Endothelial cell (in vitro differentiated cells): ENCODE data around the gene FCSK. TPM values are rescaled to one million over a fixed set of nuclear protein-coding genes. Genes with fewer than 3 reads are reported as not detected.

Source experiments
- DNase-seq: peaks from one replicate; pipeline ENCODE4 v3.0.0; 2021; ENCODE audit warnings: low spot score
- H3K27ac Mint-ChIP-seq: one replicate; pipeline ENCODE4 v1.8.0; 2021; ENCODE audit warnings: mixed read lengths, inconsistent platforms; ENCODE audit not compliant: unreplicated experiment
- H3K27me3 Mint-ChIP-seq: one replicate; pipeline ENCODE4 v1.8.0; 2021; ENCODE audit warnings: mild to moderate bottlenecking, moderate library complexity, mixed read lengths, inconsistent platforms; ENCODE audit not compliant: unreplicated experiment
- H3K36me3 Mint-ChIP-seq: one replicate; pipeline ENCODE4 v1.8.0; 2021; ENCODE audit warnings: mild to moderate bottlenecking, low read depth, mixed read lengths, inconsistent platforms; ENCODE audit not compliant: unreplicated experiment
- H3K4me1 Mint-ChIP-seq: one replicate; pipeline ENCODE4 v1.8.0; 2021; ENCODE audit warnings: mild to moderate bottlenecking, mixed read lengths, inconsistent platforms; ENCODE audit not compliant: unreplicated experiment
- H3K4me3 Mint-ChIP-seq: one replicate; pipeline ENCODE4 v1.8.0; 2021; ENCODE audit warnings: mild to moderate bottlenecking, mixed read lengths, inconsistent platforms; ENCODE audit not compliant: unreplicated experiment
- H3K9me3 Mint-ChIP-seq: one replicate; pipeline ENCODE4 v1.8.0; 2021; ENCODE audit warnings: mixed read lengths, inconsistent platforms; ENCODE audit not compliant: unreplicated experiment
- total RNA-seq: library from RNA; stranded (reverse); fragmentation: NEBNext Ultra II Directional; extraction: Animal tissue kit (Norgen Biotek cat#: 25700); gene quantifications from one replicate; pipeline ENCODE4 v1.2.1, GENCODE V29; 2021; ENCODE audit not compliant: unreplicated experiment
- TF ChIP-seq, protein P1 (sequence below): fragments of 200-600 bp; sonication (generic); IDR thresholded peaks from one replicate; pipeline ENCODE4 v1.5.0; 2021; ENCODE audit warnings: antibody characterized with exemption; ENCODE audit not compliant: unreplicated experiment

The FCSK gene
- total RNA-seq, 1 donor from 2014 or later = 14.7 TPM

DNA sequence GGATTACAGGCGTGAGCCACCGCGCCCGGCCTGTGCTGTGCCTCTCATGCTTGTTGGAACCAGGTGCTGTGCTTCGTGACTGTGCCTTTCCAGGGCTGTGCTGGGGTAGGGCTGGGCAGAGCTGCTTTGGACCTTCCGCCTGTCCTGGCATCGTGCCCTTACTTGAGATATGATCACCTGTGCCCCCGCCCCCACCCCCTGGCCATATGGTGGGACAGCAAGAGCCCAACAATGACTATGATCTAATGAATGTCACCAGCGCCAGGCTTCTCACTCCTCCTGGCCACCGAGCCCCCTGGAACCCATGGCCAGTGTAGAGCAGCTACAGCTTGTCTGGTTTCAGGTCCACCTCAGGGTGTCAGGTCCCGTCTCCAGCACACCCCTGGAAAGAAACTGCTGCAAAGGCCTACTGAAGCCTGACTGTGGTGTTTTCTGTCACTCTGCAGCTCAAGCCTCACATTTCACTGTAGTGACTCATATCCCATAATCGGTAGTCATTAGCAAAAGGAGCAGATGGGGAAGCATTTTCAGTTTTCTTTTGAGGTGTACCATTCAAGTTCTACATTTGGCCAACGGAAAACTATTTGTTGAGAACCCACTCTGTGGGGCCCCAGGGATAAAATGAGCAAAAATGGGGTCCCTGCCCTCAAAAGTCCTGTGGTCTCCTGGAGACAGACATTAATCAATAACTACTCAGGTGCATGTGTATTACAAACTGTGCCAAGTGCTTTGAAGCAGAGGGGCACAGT lies 22.1 kb downstream of the FCSK start:
- Mint-ChIP-seq H3K9me3 (no peaks in the 10 kb centered on the region), H3K36me3 (peaks cover 11% of the 10 kb centered on the region), H3K4me1 (no peaks in the 10 kb centered on the region), H3K27ac (no peak overlapping the region), H3K4me3 (no peak overlapping the region), H3K27me3 (peaks cover 6% of the 10 kb centered on the region)
- TF ChIP-seq, protein P1, sequence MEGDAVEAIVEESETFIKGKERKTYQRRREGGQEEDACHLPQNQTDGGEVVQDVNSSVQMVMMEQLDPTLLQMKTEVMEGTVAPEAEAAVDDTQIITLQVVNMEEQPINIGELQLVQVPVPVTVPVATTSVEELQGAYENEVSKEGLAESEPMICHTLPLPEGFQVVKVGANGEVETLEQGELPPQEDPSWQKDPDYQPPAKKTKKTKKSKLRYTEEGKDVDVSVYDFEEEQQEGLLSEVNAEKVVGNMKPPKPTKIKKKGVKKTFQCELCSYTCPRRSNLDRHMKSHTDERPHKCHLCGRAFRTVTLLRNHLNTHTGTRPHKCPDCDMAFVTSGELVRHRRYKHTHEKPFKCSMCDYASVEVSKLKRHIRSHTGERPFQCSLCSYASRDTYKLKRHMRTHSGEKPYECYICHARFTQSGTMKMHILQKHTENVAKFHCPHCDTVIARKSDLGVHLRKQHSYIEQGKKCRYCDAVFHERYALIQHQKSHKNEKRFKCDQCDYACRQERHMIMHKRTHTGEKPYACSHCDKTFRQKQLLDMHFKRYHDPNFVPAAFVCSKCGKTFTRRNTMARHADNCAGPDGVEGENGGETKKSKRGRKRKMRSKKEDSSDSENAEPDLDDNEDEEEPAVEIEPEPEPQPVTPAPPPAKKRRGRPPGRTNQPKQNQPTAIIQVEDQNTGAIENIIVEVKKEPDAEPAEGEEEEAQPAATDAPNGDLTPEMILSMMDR = no peak
- DNase-seq = no peak

GRCh38 chr16:70478169-70478568 lies 23.8 kb downstream of the FCSK start:
- H3K4me3 Mint-ChIP-seq = no peak overlapping the region
- H3K27me3 Mint-ChIP-seq = peaks cover 9% of the 10 kb centered on the region
- no peaks in the 10 kb centered on the region for H3K9me3 Mint-ChIP-seq
- TF ChIP-seq, protein P1 = no peak
- DNase-seq = no peak
- H3K27ac Mint-ChIP-seq = no peak overlapping the region
- no peaks in the 10 kb centered on the region for H3K4me1 Mint-ChIP-seq
- H3K36me3 Mint-ChIP-seq = peaks cover 16% of the 10 kb centered on the region

DNA sequence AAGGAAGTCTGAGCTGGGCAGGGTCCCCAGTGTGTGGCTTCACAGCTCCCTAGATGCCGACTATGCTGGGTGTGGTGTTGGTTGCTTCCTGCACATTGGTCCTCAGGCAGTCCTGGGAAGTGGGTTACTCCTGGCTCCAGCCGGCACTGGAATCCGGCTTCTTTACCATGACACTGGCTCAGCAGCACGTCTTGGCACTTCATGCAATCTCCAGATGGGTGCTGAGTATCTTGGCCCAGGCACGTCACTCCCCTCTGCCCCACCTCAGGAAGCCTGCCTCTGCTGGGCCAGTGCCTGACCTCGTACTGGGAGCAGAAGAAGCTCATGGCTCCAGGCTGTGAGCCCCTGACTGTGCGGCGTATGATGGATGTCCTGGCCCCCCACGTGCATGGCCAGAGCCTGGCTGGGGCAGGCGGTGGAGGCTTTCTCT lies 24.5 kb downstream of the FCSK start:
- peaks cover 7% of the 10 kb centered on the region for H3K27me3 Mint-ChIP-seq
- H3K9me3 Mint-ChIP-seq = no peaks in the 10 kb centered on the region
- no peak overlapping the region for H3K27ac Mint-ChIP-seq
- no peak for DNase-seq
- peaks cover 20% of the 10 kb centered on the region for H3K36me3 Mint-ChIP-seq
- no peaks in the 10 kb centered on the region for H3K4me1 Mint-ChIP-seq
- TF ChIP-seq, protein P1 = no peak
- no peak overlapping the region for H3K4me3 Mint-ChIP-seq

DNA sequence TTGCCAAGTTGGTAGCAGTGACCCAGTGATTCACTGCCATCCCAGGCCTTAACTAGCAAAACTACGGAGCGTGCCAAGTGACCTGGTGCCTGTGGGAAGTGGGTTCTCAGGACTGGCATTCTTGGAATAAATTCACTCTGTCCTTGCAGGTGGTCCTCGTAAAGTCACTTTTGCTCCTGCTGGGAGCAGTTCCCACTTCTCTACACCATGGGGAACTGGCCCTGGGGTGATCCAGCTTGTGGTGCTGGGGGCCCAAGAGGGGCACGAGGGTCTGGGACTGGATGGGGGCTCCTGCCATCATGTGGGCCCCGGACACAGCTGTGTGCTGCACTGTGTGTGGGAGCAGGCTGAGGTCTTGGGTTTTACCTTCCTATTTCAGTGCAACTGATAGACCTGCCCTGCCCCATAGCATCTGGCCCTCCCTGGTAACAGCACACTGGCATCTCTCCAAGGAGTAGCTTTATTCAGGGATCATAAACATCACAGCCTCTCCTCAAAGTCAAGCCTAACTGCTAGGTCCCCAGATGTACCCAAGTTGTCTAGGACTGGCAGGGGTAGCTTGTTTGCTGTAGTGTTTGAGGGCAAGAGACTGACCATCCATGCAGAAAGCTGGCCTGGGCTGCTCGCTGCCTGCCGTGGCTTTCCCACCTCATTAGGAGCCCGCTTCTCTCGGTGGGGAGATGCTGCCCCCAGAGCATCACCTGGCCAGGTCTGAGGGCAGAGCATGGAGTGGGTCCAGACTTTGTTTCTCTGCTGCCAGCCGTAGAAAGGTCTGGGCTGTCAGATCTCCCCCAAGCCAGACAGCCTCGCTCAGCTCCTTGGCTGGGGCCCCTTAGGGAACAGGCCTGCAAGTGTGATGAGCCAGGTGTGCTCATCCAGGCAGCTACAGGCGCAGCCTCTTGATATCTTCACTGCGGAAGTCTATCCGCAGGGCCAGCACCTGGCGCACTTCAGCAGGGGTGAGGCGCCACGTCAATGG lies 26.0 kb downstream of the FCSK start:
- Mint-ChIP-seq H3K4me1 (no peaks in the 10 kb centered on the region), H3K9me3 (no peaks in the 10 kb centered on the region), H3K4me3 (no peak overlapping the region), H3K27me3 (peaks cover 10% of the 10 kb centered on the region), H3K27ac (no peak overlapping the region), H3K36me3 (peaks cover 20% of the 10 kb centered on the region)
- DNase-seq = no peak
- TF ChIP-seq, protein P1 = no peak
